ENCODE measurements around the gene TOM1.

- no peak for TF ChIP-seq CTCF (conservative IDR thresholded peaks at IDR 0.05)
- no peak for TF ChIP-seq ZFX (IDR thresholded peaks at IDR 0.05)
Observed at GRCh38 chr22:35312198-35313059, 12.7 kb downstream of the TOM1 start.
